Gastroesophageal sphincter (tissue), 3 donors: Measurements from ENCODE around the gene TSHR.

Source experiments
- EP300 ChIP-seq: sonication (generic); formaldehyde crosslinking; IDR thresholded peaks from one replicate; pipeline ENCODE4 v1.6.1; 2017; ENCODE audit warnings: antibody characterized with exemption, mild to moderate bottlenecking
- POLR2A ChIP-seq, 2 donors: fragments of 450-650 bp; IDR thresholded peaks; one replicate each; pipeline ENCODE4 v1.6.1; 2017; ENCODE audit warnings: antibody characterized with exemption in 2 of 2, mild to moderate bottlenecking in 2 of 2, moderate library complexity in 1 of 2
- POLR2AphosphoS5 ChIP-seq: sonication (generic); formaldehyde crosslinking; IDR thresholded peaks from one replicate; pipeline ENCODE4 v1.6.1; 2017; ENCODE audit warnings: antibody characterized with exemption
- TF ChIP-seq, protein P1 (sequence below), 4 experiments: fragments of 200-600 bp in 2 of 4; fragments of 450-650 bp in 2 of 4; sonication (generic) in 1 of 4; IDR thresholded peaks; one replicate each; pipeline ENCODE4 v1.5.1; 2017 to 2019; ENCODE audit warnings: antibody characterized with exemption in 4 of 4, mild to moderate bottlenecking in 2 of 4, moderate library complexity in 2 of 4

DNA sequence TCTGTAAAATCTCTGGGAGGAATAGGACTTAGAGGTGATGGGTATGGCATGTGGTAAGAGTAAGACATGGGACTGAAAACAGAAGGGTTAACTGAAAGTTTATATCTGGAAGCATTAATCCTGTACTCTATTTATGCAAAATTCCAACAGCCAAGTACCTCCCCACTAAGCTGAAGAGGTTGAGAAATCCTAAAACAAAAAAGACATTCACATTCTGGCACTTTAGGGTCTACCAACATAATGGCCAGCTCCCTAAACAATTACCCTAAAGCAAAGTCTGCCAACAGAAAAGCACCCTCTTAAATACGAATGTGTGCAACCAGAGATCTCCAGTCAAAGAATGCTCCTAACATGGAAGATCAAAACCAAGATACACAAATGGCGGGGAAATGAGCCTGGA is 178.0 kb downstream of the TSHR start:
- TF ChIP-seq, protein P1, sequence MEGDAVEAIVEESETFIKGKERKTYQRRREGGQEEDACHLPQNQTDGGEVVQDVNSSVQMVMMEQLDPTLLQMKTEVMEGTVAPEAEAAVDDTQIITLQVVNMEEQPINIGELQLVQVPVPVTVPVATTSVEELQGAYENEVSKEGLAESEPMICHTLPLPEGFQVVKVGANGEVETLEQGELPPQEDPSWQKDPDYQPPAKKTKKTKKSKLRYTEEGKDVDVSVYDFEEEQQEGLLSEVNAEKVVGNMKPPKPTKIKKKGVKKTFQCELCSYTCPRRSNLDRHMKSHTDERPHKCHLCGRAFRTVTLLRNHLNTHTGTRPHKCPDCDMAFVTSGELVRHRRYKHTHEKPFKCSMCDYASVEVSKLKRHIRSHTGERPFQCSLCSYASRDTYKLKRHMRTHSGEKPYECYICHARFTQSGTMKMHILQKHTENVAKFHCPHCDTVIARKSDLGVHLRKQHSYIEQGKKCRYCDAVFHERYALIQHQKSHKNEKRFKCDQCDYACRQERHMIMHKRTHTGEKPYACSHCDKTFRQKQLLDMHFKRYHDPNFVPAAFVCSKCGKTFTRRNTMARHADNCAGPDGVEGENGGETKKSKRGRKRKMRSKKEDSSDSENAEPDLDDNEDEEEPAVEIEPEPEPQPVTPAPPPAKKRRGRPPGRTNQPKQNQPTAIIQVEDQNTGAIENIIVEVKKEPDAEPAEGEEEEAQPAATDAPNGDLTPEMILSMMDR (IDR thresholded peaks at IDR 0.05), result no peak
- no peak for TF ChIP-seq EP300
- TF ChIP-seq POLR2AphosphoS5, result no peak
- TF ChIP-seq POLR2A (IDR thresholded peaks at IDR 0.05), result no peak
